ENCODE results near the gene PDXK.

DNA sequence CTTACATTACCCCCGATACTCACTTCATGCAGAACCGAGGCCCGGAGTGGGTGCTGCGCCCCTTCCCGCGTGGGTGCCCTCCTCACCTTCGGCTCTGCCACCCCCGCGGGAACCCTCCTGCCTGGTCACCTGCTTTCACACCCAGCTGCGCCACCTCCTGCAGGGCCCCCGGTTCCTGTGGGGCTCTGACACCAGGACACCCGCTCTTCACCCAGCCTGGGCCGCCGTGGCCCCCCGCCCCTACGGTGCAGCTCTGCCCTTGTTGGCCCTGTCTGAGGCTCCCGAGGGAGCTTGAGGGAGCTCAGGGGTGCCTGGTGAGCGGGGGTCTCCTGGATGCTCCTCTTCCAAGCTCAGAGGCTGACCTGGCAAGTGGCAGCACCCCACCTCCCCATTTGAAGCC is 89.4 kb downstream of the PDXK start:
- TF ChIP-seq POLR2A (IDR thresholded peaks at IDR 0.05; ENCODE audit: low read length) (no peak), GATA1 (IDR thresholded peaks at IDR 0.05; ENCODE audit: low read depth, low read length) (no peak)

Measured in erythroblast (primary cell).